Activated naive CD8-positive, alpha-beta T cell treated with anti-CD3 and anti-CD28 coated beads, Interleukin-2, amount 10 ng/mL, durations not matched to agents 7 days and 5 days (primary cell): ENCODE results near the gene NRN1L. TPM values are rescaled to one million over a fixed set of nuclear protein-coding genes. Genes with fewer than 3 reads are reported as not detected.
"Not testable (repeated sequence)": the region's sequence is repeated elsewhere in the genome, so short reads cannot be mapped to it uniquely, and the experiment has no call there.

Experiments
- ATAC-seq: fragments of 150-1000 bp; cut with Tn5 transposase; one replicate; pipeline ENCODE4 v1.10.0; 2021; ENCODE audit warnings: low read depth, moderate library complexity
- POLR2A ChIA-PET: fragments of 350-600 bp; sonication (Branson Sonifier 250); formaldehyde crosslinking; loops from one replicate; lab custom pipeline; 2021; ENCODE audit warnings: antibody characterized with exemption; lab: Charles Lee
- DNase-seq: peaks from one replicate; pipeline ENCODE4 v3.0.0; 2021
- H3K27ac Mint-ChIP-seq: one replicate; pipeline ENCODE4 v1.8.0; 2022; ENCODE audit warnings: mild to moderate bottlenecking, mixed read lengths
- H3K27me3 Mint-ChIP-seq: one replicate; pipeline ENCODE4 v1.8.0; 2022; ENCODE audit warnings: mild to moderate bottlenecking, moderate library complexity, mixed read lengths
- H3K36me3 Mint-ChIP-seq: one replicate; pipeline ENCODE4 v1.8.0; 2021; ENCODE audit warnings: mild to moderate bottlenecking, mixed read lengths
- H3K4me1 Mint-ChIP-seq: one replicate; pipeline ENCODE4 v1.8.0; 2021; ENCODE audit warnings: mixed read lengths
- H3K4me3 Mint-ChIP-seq: one replicate; pipeline ENCODE4 v1.8.0; 2022; ENCODE audit warnings: mild to moderate bottlenecking, moderate library complexity, mixed read lengths
- H3K9me3 Mint-ChIP-seq: one replicate; pipeline ENCODE4 v1.8.0; 2021; ENCODE audit warnings: mixed read lengths
- total RNA-seq, 2 experiments: library from RNA; stranded (reverse); gene quantifications; one replicate each; pipeline ENCODE4 v1.2.3, GENCODE V29; 2021

The NRN1L gene
- total RNA-seq, 2 experiments from 2014 or later = 2.1 to 3.1 TPM

GRCh38 chr16:67893743-67894399 lies 9.2 kb downstream of the NRN1L start:
- DNase-seq (no peak), ATAC-seq (no peak)
- peak overlapping the region; percentile 96 for H3K27ac Mint-ChIP-seq
- H3K4me1 Mint-ChIP-seq = peaks cover 18% of the 10 kb centered on the region
- H3K4me3 Mint-ChIP-seq = peak overlapping the region; percentile 86
- no peaks in the 10 kb centered on the region for H3K9me3 Mint-ChIP-seq
- POLR2A ChIA-PET = interaction anchor here (1.1 to 2.8 kb wide), 3 partner anchors 40 to 60 kb away, joined by 3 to 13 read pairs (median 3); partner anchors contain the start of gene PSMB10
- no peaks in the 10 kb centered on the region for H3K27me3 Mint-ChIP-seq
- H3K36me3 Mint-ChIP-seq = peaks cover 2% of the 10 kb centered on the region

GRCh38 chr16:67897231-67897630 lies 12.5 kb downstream of the NRN1L start:
- no peak for DNase-seq
- Mint-ChIP-seq H3K27ac (no peak overlapping the region), H3K27me3 (no peaks in the 10 kb centered on the region), H3K36me3 (peaks cover 2% of the 10 kb centered on the region), H3K4me3 (no peak overlapping the region), H3K4me1 (peaks cover 18% of the 10 kb centered on the region), H3K9me3 (no peaks in the 10 kb centered on the region)
- ATAC-seq = no peak
- POLR2A ChIA-PET = interaction anchor here (0.7 kb wide), 1 partner anchor 17 kb away, joined by 3 read pairs; no protein-coding TSS in a partner anchor

- H3K9me3 Mint-ChIP-seq = no peaks in the 10 kb centered on the region
- DNase-seq (no peak), ATAC-seq (no peak)
- H3K27ac Mint-ChIP-seq = no peak overlapping the region
- no peaks in the 10 kb centered on the region for H3K27me3 Mint-ChIP-seq
- POLR2A ChIA-PET = no interaction called here
- peaks cover 5% of the 10 kb centered on the region for H3K36me3 Mint-ChIP-seq
- H3K4me3 Mint-ChIP-seq = no peak overlapping the region
- peaks cover 2% of the 10 kb centered on the region for H3K4me1 Mint-ChIP-seq
Observed at GRCh38 chr16:67901734-67902133, 17.0 kb downstream of the NRN1L start.

- H3K27ac Mint-ChIP-seq = no peak overlapping the region
- no peak overlapping the region for H3K4me3 Mint-ChIP-seq
- DNase-seq (no peak), ATAC-seq (no peak)
- no peaks in the 10 kb centered on the region for H3K27me3 Mint-ChIP-seq
- H3K4me1 Mint-ChIP-seq = no peaks in the 10 kb centered on the region
- no peaks in the 10 kb centered on the region for H3K9me3 Mint-ChIP-seq
- peaks cover 3% of the 10 kb centered on the region for H3K36me3 Mint-ChIP-seq
- POLR2A ChIA-PET = no interaction called here
Observed at GRCh38 chr16:67902831-67903230, 18.1 kb downstream of the NRN1L start.

- POLR2A ChIA-PET = no interaction called here
- peak overlapping the region; percentile 64 for H3K27ac Mint-ChIP-seq
- no peaks in the 10 kb centered on the region for H3K27me3 Mint-ChIP-seq
- peaks cover 13% of the 10 kb centered on the region for H3K4me1 Mint-ChIP-seq
- H3K36me3 Mint-ChIP-seq = peaks cover 3% of the 10 kb centered on the region
- H3K9me3 Mint-ChIP-seq = no peaks in the 10 kb centered on the region
- no peak for ATAC-seq
- no peak for DNase-seq
- H3K4me3 Mint-ChIP-seq = no peak overlapping the region
Observed at GRCh38 chr16:67907397-67908180, 22.9 kb downstream of the NRN1L start.

- H3K27ac Mint-ChIP-seq = no peak overlapping the region
- no peaks in the 10 kb centered on the region for H3K9me3 Mint-ChIP-seq
- peak overlapping the region; percentile 47 for H3K4me3 Mint-ChIP-seq
- no peaks in the 10 kb centered on the region for H3K27me3 Mint-ChIP-seq
- DNase-seq (no peak), ATAC-seq (no peak)
- POLR2A ChIA-PET = no interaction called here
- peaks cover 2% of the 10 kb centered on the region for H3K36me3 Mint-ChIP-seq
- H3K4me1 Mint-ChIP-seq = peaks cover 13% of the 10 kb centered on the region
Observed at GRCh38 chr16:67909056-67909742, 24.5 kb downstream of the NRN1L start.

- H3K9me3 Mint-ChIP-seq = no peaks in the 10 kb centered on the region
- peak; percentile 100 for ATAC-seq
- H3K36me3 Mint-ChIP-seq = peaks cover 3% of the 10 kb centered on the region
- H3K4me3 Mint-ChIP-seq = no peak overlapping the region
- no peaks in the 10 kb centered on the region for H3K27me3 Mint-ChIP-seq
- H3K27ac Mint-ChIP-seq = peak overlapping the region; percentile 70
- DNase-seq = no peak
- POLR2A ChIA-PET = interaction anchor here (1.9 kb wide), 1 partner anchor 25 kb away, joined by 4 read pairs; no protein-coding TSS in a partner anchor
- peaks cover 13% of the 10 kb centered on the region for H3K4me1 Mint-ChIP-seq
Observed at GRCh38 chr16:67910158-67910557, 25.5 kb downstream of the NRN1L start.

GRCh38 chr16:67914758-67915495 lies 30.2 kb downstream of the NRN1L start:
- no peaks in the 10 kb centered on the region for H3K27me3 Mint-ChIP-seq
- H3K4me1 Mint-ChIP-seq = peaks cover 19% of the 10 kb centered on the region
- H3K4me3 Mint-ChIP-seq = no peak overlapping the region
- no peaks in the 10 kb centered on the region for H3K9me3 Mint-ChIP-seq
- no peak overlapping the region for H3K27ac Mint-ChIP-seq
- POLR2A ChIA-PET = interaction anchor here (0.7 to 1.1 kb wide), 2 partner anchors 18 to 21 kb away, joined by 3 to 4 read pairs; no protein-coding TSS in a partner anchor
- H3K36me3 Mint-ChIP-seq = peaks cover 3% of the 10 kb centered on the region
- DNase-seq = no peak
- no peak for ATAC-seq

- ATAC-seq, DNase-seq, H3K36me3 Mint-ChIP-seq, H3K27me3 Mint-ChIP-seq, H3K9me3 Mint-ChIP-seq, H3K4me3 Mint-ChIP-seq, H3K27ac Mint-ChIP-seq: not testable (repeated sequence)
- POLR2A ChIA-PET = interaction anchor here (1.1 kb wide), 1 partner anchor 20 kb away, joined by 4 read pairs; no protein-coding TSS in a partner anchor
- H3K4me1 Mint-ChIP-seq = peaks cover 15% of the 10 kb centered on the region
Observed at GRCh38 chr16:67915496-67915769, 30.7 kb downstream of the NRN1L start.

GRCh38 chr16:67915831-67916723 lies 31.4 kb downstream of the NRN1L start:
- POLR2A ChIA-PET = interaction anchor here (1.1 kb wide), 1 partner anchor 19 kb away, joined by 4 read pairs; no protein-coding TSS in a partner anchor
- Mint-ChIP-seq H3K4me1 (peaks cover 12% of the 10 kb centered on the region), H3K27ac (no peak overlapping the region)

GRCh38 chr16:67917140-67917851 lies 32.6 kb downstream of the NRN1L start:
- Mint-ChIP-seq H3K4me1 (peaks cover 14% of the 10 kb centered on the region), H3K9me3 (no peaks in the 10 kb centered on the region), H3K27me3 (no peaks in the 10 kb centered on the region), H3K27ac (peak overlapping the region; percentile 78), H3K36me3 (peaks cover 3% of the 10 kb centered on the region), H3K4me3 (no peak overlapping the region)
- POLR2A ChIA-PET = no interaction called here
- DNase-seq = no peak
- no peak for ATAC-seq

More at GRCh38 chr16:67915831-67916723, 31.4 kb downstream of the NRN1L start:
- Mint-ChIP-seq H3K36me3 (peaks cover 3% of the 10 kb centered on the region), H3K4me3 (no peak overlapping the region), H3K9me3 (no peaks in the 10 kb centered on the region), H3K27me3 (no peaks in the 10 kb centered on the region)
- no peak for ATAC-seq
- DNase-seq = no peak

- Mint-ChIP-seq H3K27me3 (no peaks in the 10 kb centered on the region), H3K4me1 (peaks cover 17% of the 10 kb centered on the region), H3K9me3 (no peaks in the 10 kb centered on the region), H3K36me3 (peaks cover 3% of the 10 kb centered on the region), H3K4me3 (no peak overlapping the region), H3K27ac (peak overlapping the region; percentile 78)
- ATAC-seq (peak; percentile 82), DNase-seq (no peak)
- POLR2A ChIA-PET = no interaction called here
Observed at GRCh38 chr16:67917852-67918236, 33.2 kb downstream of the NRN1L start.
